Ascending aorta (tissue), 2 donors: ENCODE measurements around the gene SLC22A12. TPM values are rescaled to one million over a fixed set of nuclear protein-coding genes. Genes with fewer than 3 reads are reported as not detected.

Experiments
- DNase-seq, 2 donors: peaks; one replicate each; pipeline ENCODE4 v3.0.0-alpha.2; 2019; ENCODE audit warnings: low spot score in 2 of 2
- H3K27ac ChIP-seq, 2 donors: fragments of 200-600 bp; sonication (generic); one replicate each; pipeline ENCODE4 v1.5.1; 2016 to 2017; ENCODE audit warnings: mild to moderate bottlenecking in 1 of 2
- H3K27me3 ChIP-seq: fragments of 200-600 bp; sonication (generic); one replicate; pipeline ENCODE4 v1.5.1; 2017
- H3K36me3 ChIP-seq, 2 donors: fragments of 200-600 bp; sonication (generic); one replicate each; pipeline ENCODE4 v1.5.1; 2016
- H3K4me1 ChIP-seq, 2 donors: fragments of 200-600 bp; sonication (generic); one replicate each; pipeline ENCODE4 v1.5.1; 2016 to 2017; ENCODE audit warnings: mild to moderate bottlenecking in 1 of 2
- H3K4me3 ChIP-seq, 2 donors: fragments of 200-600 bp; sonication (generic); one replicate each; pipeline ENCODE4 v1.5.1; 2016 to 2017; ENCODE audit warnings: mild to moderate bottlenecking in 1 of 2
- H3K9me3 ChIP-seq, 2 donors: fragments of 200-600 bp; sonication (generic); one replicate each; pipeline ENCODE4 v1.5.1; 2016
- CTCF ChIP-seq, 3 experiments: fragments of 200-600 bp in 2 of 3; fragments of 450-650 bp in 1 of 3; sonication (generic) in 2 of 3; IDR thresholded peaks; one replicate each; pipeline ENCODE4 v1.5.1; 2016 to 2019; ENCODE audit warnings: antibody characterized with exemption in 3 of 3, mild to moderate bottlenecking in 1 of 3, moderate library complexity in 1 of 3
- intact Hi-C: fragments of 100-400 bp; cut with DNase I; formaldehyde crosslinking; loops from one replicate; pipeline ENCODE4 v1.15.1; 2023
- total RNA-seq: library from RNA; depleted of rRNA; stranded (reverse); fragments of >200 nt; gene quantifications from one replicate; pipeline ENCODE4 v1.1.0, GENCODE V29; 2016

The SLC22A12 gene
- total RNA-seq, 1 donor from 2014 or later = not detected

DNA sequence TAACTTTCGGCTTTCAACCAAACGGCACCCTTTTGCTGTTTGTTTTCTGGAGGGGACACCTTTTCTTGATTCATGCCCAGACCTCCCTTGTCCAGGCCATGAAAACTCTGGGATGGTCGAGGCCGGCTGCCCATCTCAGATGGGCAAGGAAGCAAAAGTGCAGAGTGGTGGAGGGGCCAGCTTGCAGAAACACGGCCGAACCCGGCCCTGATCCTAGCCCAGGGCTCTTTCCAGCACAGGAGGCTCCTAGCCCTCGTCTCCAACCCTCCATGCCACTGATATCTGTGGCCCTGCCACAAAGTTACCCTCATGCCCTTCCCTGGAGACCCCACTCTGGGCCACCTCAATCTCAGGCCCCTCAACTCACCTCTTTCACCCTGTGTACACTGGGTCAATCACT, 18.9 kb upstream of the SLC22A12 start:
- Histone ChIP-seq H3K4me3 (no peak overlapping the region), H3K27ac (no peak overlapping the region), H3K9me3 (no peaks in the 10 kb centered on the region), H3K4me1 (no peaks in the 10 kb centered on the region), H3K27me3 (no peaks in the 10 kb centered on the region), H3K36me3 (no peaks in the 10 kb centered on the region)
- DNase-seq = no peak
- intact Hi-C loops = no loop called here
- no peak for TF ChIP-seq CTCF (IDR thresholded peaks at IDR 0.05)

- H3K4me1 ChIP-seq = peaks cover 0 to 8% of the 10 kb centered on the region in 2 donors
Observed at GRCh38 chr11:64577202-64577601, 13.8 kb upstream of the SLC22A12 start.

GRCh38 chr11:64580412-64580811, 10.6 kb upstream of the SLC22A12 start:
- peaks cover 0 to 8% of the 10 kb centered on the region in 2 donors for H3K4me1 ChIP-seq
- no peaks in the 10 kb centered on the region for H3K36me3 ChIP-seq
- intact Hi-C loops = no loop called here
- H3K27me3 ChIP-seq = no peaks in the 10 kb centered on the region
- H3K27ac ChIP-seq = no peak overlapping the region
- no peaks in the 10 kb centered on the region for H3K9me3 ChIP-seq
- no peak for TF ChIP-seq CTCF (IDR thresholded peaks at IDR 0.05)
- DNase-seq = no peak
- H3K4me3 ChIP-seq = no peak overlapping the region

More at GRCh38 chr11:64577202-64577601, 13.8 kb upstream of the SLC22A12 start:
- no peak for TF ChIP-seq CTCF (IDR thresholded peaks at IDR 0.05)
- Histone ChIP-seq H3K27ac (no peak overlapping the region), H3K9me3 (no peaks in the 10 kb centered on the region), H3K4me3 (no peak overlapping the region), H3K27me3 (no peaks in the 10 kb centered on the region), H3K36me3 (no peaks in the 10 kb centered on the region)
- intact Hi-C loops = no loop called here
- no peak for DNase-seq

DNA sequence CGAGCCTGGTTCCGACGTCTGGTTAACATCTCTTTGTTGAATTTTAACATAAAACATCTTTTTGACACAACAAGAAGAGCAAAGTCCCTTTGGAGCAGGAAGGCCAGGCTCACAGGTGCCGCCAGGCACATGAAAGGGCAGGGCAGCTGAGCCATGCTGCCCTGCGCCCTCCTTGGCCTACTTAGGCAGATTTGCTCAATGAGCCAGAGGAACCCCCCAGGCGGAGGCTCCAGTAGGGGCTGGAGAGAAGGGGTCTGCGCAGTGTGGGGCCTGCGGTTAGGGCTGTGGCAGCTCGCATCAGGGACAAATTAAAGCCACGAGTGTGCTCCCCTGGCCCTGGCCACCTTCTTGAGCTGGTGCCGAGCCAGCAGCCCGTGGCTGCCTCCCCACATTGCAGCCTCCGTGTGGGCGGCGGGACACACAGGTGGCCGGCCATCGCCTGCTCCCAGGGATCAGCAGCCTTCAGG, 9.9 kb upstream of the SLC22A12 start:
- no peaks in the 10 kb centered on the region for H3K36me3 ChIP-seq
- no peak for TF ChIP-seq CTCF (IDR thresholded peaks at IDR 0.05)
- H3K27me3 ChIP-seq = no peaks in the 10 kb centered on the region
- H3K4me1 ChIP-seq = peaks cover 0 to 8% of the 10 kb centered on the region in 2 donors
- H3K9me3 ChIP-seq = no peaks in the 10 kb centered on the region
- intact Hi-C loops = no loop called here
- no peak overlapping the region for H3K27ac ChIP-seq
- DNase-seq = no peak
- H3K4me3 ChIP-seq = no peak overlapping the region

- TF ChIP-seq CTCF (IDR thresholded peaks at IDR 0.05) = no peak
- intact Hi-C loops = no loop called here
- no peak for DNase-seq
Observed at GRCh38 chr11:64582885-64583284, 8.1 kb upstream of the SLC22A12 start.

More at GRCh38 chr11:64582885-64583284, 8.1 kb upstream of the SLC22A12 start:
- Histone ChIP-seq H3K9me3 (no peaks in the 10 kb centered on the region), H3K27ac (no peak overlapping the region), H3K4me1 (peaks cover 0 to 8% of the 10 kb centered on the region in 2 donors), H3K36me3 (no peaks in the 10 kb centered on the region), H3K4me3 (no peak overlapping the region), H3K27me3 (no peaks in the 10 kb centered on the region)
